Large intestine (tissue), 12 donors: ENCODE data around the gene GLIPR1L1. TPM values are rescaled to one million over a fixed set of nuclear protein-coding genes. Genes with fewer than 3 reads are reported as not detected.
A peak's percentile ranks its signal among the peaks of the same experiment; 100 is the strongest.

Source experiments
- DNase-seq, 2 donors: peaks; one replicate each; pipeline versions ENCODE4 v3.0.0 to v3.0.0-alpha.2; 2013
- H3K27ac ChIP-seq: one replicate; pipeline ENCODE4 v1.5.1; 2013; ENCODE audit warnings: low read length
- H3K27me3 ChIP-seq: 2 replicates; pipeline ENCODE4 v1.6.1; 2013; ENCODE audit warnings: low read length; ENCODE audit not compliant: control insufficient read depth, insufficient read depth
- H3K36me3 ChIP-seq: 2 replicates; pipeline ENCODE4 v1.6.1; 2013; ENCODE audit warnings: low read length; ENCODE audit not compliant: control insufficient read depth, insufficient read depth
- H3K4me1 ChIP-seq: one replicate; pipeline ENCODE4 v1.6.1; 2013; ENCODE audit warnings: low read length; ENCODE audit not compliant: control insufficient read depth, insufficient read depth
- H3K4me3 ChIP-seq: one replicate; pipeline ENCODE4 v1.5.1; 2013; ENCODE audit warnings: low read length
- H3K9me3 ChIP-seq: one replicate; pipeline ENCODE4 v1.6.1; 2013; ENCODE audit warnings: mild to moderate bottlenecking, low read depth, low read length, moderate library complexity; ENCODE audit not compliant: control insufficient read depth
- WGBS: methylation state at CpG from one replicate; pipeline ENCODE4 v1.1.5; 2013; ENCODE audit warnings: low lambda C conversion rate; ENCODE audit not compliant: insufficient coverage; 5-methylcytosine and 5-hydroxymethylcytosine counted together
- long read RNA-seq, 11 donors: transcript quantifications; one replicate each; lab custom pipeline, GENCODE V29; 2026
- polyA plus RNA-seq: library from polyadenylated mRNA; unstranded; fragments of 120-200 nt; gene quantifications from one replicate; pipeline ENCODE4 v1.2.1, GENCODE V29; 2013

GLIPR1L1 gene
- 0.27 TPM for polyA plus RNA-seq
- long read RNA-seq, donor 1: 0 reads
- long read RNA-seq, donor 2: 0 reads
- long read RNA-seq, donor 3: 0 reads
- long read RNA-seq, donor 4: 0 reads
- long read RNA-seq, donor 5: 0 reads
- long read RNA-seq, donor 6: 0 reads
- long read RNA-seq, donor 7: 0 reads
- long read RNA-seq, donor 8: 0 reads
- long read RNA-seq, donor 9: 0 reads
- long read RNA-seq, donor 10: 0 reads
- long read RNA-seq, donor 11: 0 reads

GRCh38 chr12:75334384-75335030 lies at the start of gene GLIPR1L1:
Gene GLIPR1L1, plus strand, starts transcription at chr12:75334670. Its CDS starts 59 bp downstream, at chr12:75334729.
- WGBS: 13% methylated on average over 3 of the region's 23 CpGs
- Histone ChIP-seq H3K4me3 (peak within 1 kb of the TSS; percentile 17), H3K27ac (no peak within 1 kb of the TSS), H3K36me3 (no peaks in the 10 kb centered on the region), H3K9me3 (no peaks in the 10 kb centered on the region), H3K27me3 (peaks cover 7% of the 10 kb centered on the region), H3K4me1 (no peaks in the 10 kb centered on the region)
- DNase-seq: peak; percentile 61

GRCh38 chr12:75288860-75289259 lies 45.6 kb upstream of the GLIPR1L1 start:
- no peaks in the 10 kb centered on the region for H3K4me1 ChIP-seq
- no peaks in the 10 kb centered on the region for H3K27me3 ChIP-seq
- no peak overlapping the region for H3K4me3 ChIP-seq
- H3K27ac ChIP-seq: no peak overlapping the region
- WGBS: 80% methylated on average over 1 of the region's 1 CpG
- no peak for DNase-seq
- no peaks in the 10 kb centered on the region for H3K9me3 ChIP-seq
- no peaks in the 10 kb centered on the region for H3K36me3 ChIP-seq

GRCh38 chr12:75289753-75290152 lies 44.7 kb upstream of the GLIPR1L1 start:
- Histone ChIP-seq H3K27ac (no peak overlapping the region), H3K4me1 (no peaks in the 10 kb centered on the region), H3K4me3 (no peak overlapping the region), H3K9me3 (no peaks in the 10 kb centered on the region), H3K27me3 (no peaks in the 10 kb centered on the region), H3K36me3 (no peaks in the 10 kb centered on the region)
- WGBS: 83% methylated on average over 1 of the region's 1 CpG
- DNase-seq: no peak

- no CpG with 5 or more reads among the region's 1 CpG for WGBS
- H3K27ac ChIP-seq: no peak overlapping the region
- H3K36me3 ChIP-seq: no peaks in the 10 kb centered on the region
- H3K27me3 ChIP-seq: no peaks in the 10 kb centered on the region
- no peak overlapping the region for H3K4me3 ChIP-seq
- no peaks in the 10 kb centered on the region for H3K9me3 ChIP-seq
- H3K4me1 ChIP-seq: no peaks in the 10 kb centered on the region
- no peak for DNase-seq
These were observed 43.5 kb upstream of the GLIPR1L1 start for GRCh38 chr12:75291014-75291413.

GRCh38 chr12:75294336-75294735 lies 40.1 kb upstream of the GLIPR1L1 start:
- DNase-seq: no peak
- Histone ChIP-seq H3K4me1 (no peaks in the 10 kb centered on the region), H3K36me3 (no peaks in the 10 kb centered on the region), H3K9me3 (no peaks in the 10 kb centered on the region), H3K27ac (no peak overlapping the region), H3K4me3 (no peak overlapping the region), H3K27me3 (no peaks in the 10 kb centered on the region)
- no CpG with 5 or more reads among the region's 3 CpGs for WGBS

- Histone ChIP-seq H3K4me1 (no peaks in the 10 kb centered on the region), H3K27ac (no peak overlapping the region), H3K36me3 (no peaks in the 10 kb centered on the region), H3K9me3 (no peaks in the 10 kb centered on the region), H3K4me3 (no peak overlapping the region), H3K27me3 (no peaks in the 10 kb centered on the region)
- WGBS: 33% methylated on average over 3 of the region's 3 CpGs
- DNase-seq: no peak
These were observed 39.7 kb upstream of the GLIPR1L1 start for GRCh38 chr12:75294797-75295196.

- no peaks in the 10 kb centered on the region for H3K27me3 ChIP-seq
- no peaks in the 10 kb centered on the region for H3K36me3 ChIP-seq
- no peak overlapping the region for H3K27ac ChIP-seq
- no peak for DNase-seq
- H3K9me3 ChIP-seq: peaks cover 5% of the 10 kb centered on the region
- H3K4me1 ChIP-seq: no peaks in the 10 kb centered on the region
- WGBS: 100% methylated on average over 1 of the region's 2 CpGs
- H3K4me3 ChIP-seq: no peak overlapping the region
These were observed 32.2 kb upstream of the GLIPR1L1 start for GRCh38 chr12:75302225-75302624.

GRCh38 chr12:75302781-75303180 lies 31.7 kb upstream of the GLIPR1L1 start:
- no peak overlapping the region for H3K4me3 ChIP-seq
- H3K9me3 ChIP-seq: peaks cover 5% of the 10 kb centered on the region
- H3K36me3 ChIP-seq: no peaks in the 10 kb centered on the region
- H3K27ac ChIP-seq: no peak overlapping the region
- H3K4me1 ChIP-seq: no peaks in the 10 kb centered on the region
- H3K27me3 ChIP-seq: no peaks in the 10 kb centered on the region
- no peak for DNase-seq

GRCh38 chr12:75305412-75306332 lies 28.8 kb upstream of the GLIPR1L1 start:
- Histone ChIP-seq H3K36me3 (no peaks in the 10 kb centered on the region), H3K4me1 (no peaks in the 10 kb centered on the region), H3K4me3 (no peak overlapping the region), H3K9me3 (peaks cover 5% of the 10 kb centered on the region), H3K27me3 (no peaks in the 10 kb centered on the region), H3K27ac (no peak overlapping the region)
- no CpG with 5 or more reads among the region's 56 CpGs for WGBS
- no peak for DNase-seq

GRCh38 chr12:75308279-75308678 lies 26.2 kb upstream of the GLIPR1L1 start:
- no peak overlapping the region for H3K4me3 ChIP-seq
- 83% methylated on average over 1 of the region's 2 CpGs for WGBS
- H3K36me3 ChIP-seq: no peaks in the 10 kb centered on the region

More at GRCh38 chr12:75308279-75308678, 26.2 kb upstream of the GLIPR1L1 start:
- H3K27ac ChIP-seq: no peak overlapping the region
- no peaks in the 10 kb centered on the region for H3K27me3 ChIP-seq
- no peak for DNase-seq
- peaks cover 5% of the 10 kb centered on the region for H3K9me3 ChIP-seq
- H3K4me1 ChIP-seq: no peaks in the 10 kb centered on the region
